Endodermal cell (in vitro differentiated cells): Measurements from ENCODE around the gene NPIPB12. TPM values are rescaled to one million over a fixed set of nuclear protein-coding genes. Genes with fewer than 3 reads are reported as not detected.
"Not testable (repeated sequence)": the region's sequence is repeated elsewhere in the genome, so short reads cannot be mapped to it uniquely, and the experiment has no call there.

Experiments used
- DNase-seq: peaks from one replicate; pipeline ENCODE4 v3.0.0-alpha.2; 2017
- H3K27ac ChIP-seq: 2 replicates; pipeline ENCODE4 v1.5.1; 2013; ENCODE audit warnings: mild to moderate bottlenecking, low read depth, low read length, moderate library complexity
- H3K27me3 ChIP-seq: 2 replicates; pipeline ENCODE4 v1.6.1; 2013; ENCODE audit warnings: mild to moderate bottlenecking, low read length, moderate library complexity; ENCODE audit not compliant: insufficient read depth, control insufficient read depth, poor library complexity, severe bottlenecking
- H3K36me3 ChIP-seq: 2 replicates; pipeline ENCODE4 v1.7.0; 2013; ENCODE audit warnings: mild to moderate bottlenecking, low read length, moderate library complexity; ENCODE audit not compliant: control insufficient read depth, insufficient read depth
- H3K4me1 ChIP-seq: one replicate; pipeline ENCODE4 v1.7.0; 2013; ENCODE audit warnings: low read length; ENCODE audit not compliant: control insufficient read depth, insufficient read depth
- H3K4me3 ChIP-seq: 2 replicates; pipeline ENCODE4 v1.5.1; 2013; ENCODE audit warnings: mild to moderate bottlenecking, low read length, moderate library complexity
- H3K9ac ChIP-seq: 2 replicates; pipeline ENCODE4 v1.6.1; 2013; ENCODE audit warnings: mild to moderate bottlenecking, low read length, moderate library complexity; ENCODE audit not compliant: poor library complexity, severe bottlenecking; ENCODE audit errors: extremely low read depth
- H3K9me3 ChIP-seq: 2 replicates; pipeline ENCODE4 v1.6.1; 2013; ENCODE audit warnings: mild to moderate bottlenecking, low read length, moderate library complexity; ENCODE audit not compliant: control insufficient read depth
- H3K27ac Mint-ChIP-seq: 2 replicates; pipeline ENCODE4 v1.8.0; 2020; ENCODE audit warnings: mixed read lengths
- H3K27me3 Mint-ChIP-seq: 2 replicates; pipeline ENCODE4 v1.8.0; 2021; ENCODE audit warnings: mild to moderate bottlenecking, mixed read lengths; ENCODE audit not compliant: insufficient read depth
- H3K36me3 Mint-ChIP-seq: 2 replicates; pipeline ENCODE4 v1.8.0; 2020; ENCODE audit warnings: low read depth, mixed read lengths
- H3K4me1 Mint-ChIP-seq: 2 replicates; pipeline ENCODE4 v1.8.0; 2020; ENCODE audit warnings: mixed read lengths
- H3K4me3 Mint-ChIP-seq: 2 replicates; pipeline ENCODE4 v1.8.0; 2020; ENCODE audit warnings: mild to moderate bottlenecking, moderate library complexity, mixed read lengths
- H3K9me3 Mint-ChIP-seq: 2 replicates; pipeline ENCODE4 v1.8.0; 2020; ENCODE audit warnings: mild to moderate bottlenecking, mixed read lengths
- WGBS, 2 experiments: methylation state at CpG; one replicate each; pipeline versions ENCODE4 v1.1.5 to v1.1.7; 2013; ENCODE audit warnings: missing lambda C conversion rate in 2 of 2, mixed read lengths in 1 of 2; ENCODE audit not compliant: insufficient coverage in 1 of 2, insufficient read length in 1 of 2; 5-methylcytosine and 5-hydroxymethylcytosine counted together
- long read RNA-seq, 4 experiments: library from polyadenylated mRNA in 2 of 4; library from RNA in 1 of 4; library from capped mRNA in 1 of 4; stranded (forward) in 3 of 4; unstranded in 1 of 4; transcript quantifications; one replicate each; pipeline ENCODE4 v2.0.0, GENCODE V29; 2020 to 2021; ENCODE audit warnings: inconsistent platforms in 1 of 4
- polyA plus RNA-seq, 2 experiments: library from polyadenylated mRNA; stranded (reverse); fragments of 50-300 nt; gene quantifications; one replicate each; pipeline ENCODE4 v1.2.3, GENCODE V29; 2013
- total RNA-seq, 2 donors: library from RNA; stranded (reverse); fragmentation: NEBNext Ultra II Directional in 1 of 2; extraction: Animal tissue kit (Norgen Biotek cat#: 25700) in 1 of 2; gene quantifications; 2 replicates in 1 of 2; 3 replicates in 1 of 2; pipeline ENCODE4 v1.2.1, GENCODE V29; 2021

The NPIPB12 gene
- total RNA-seq = 10 to 100 TPM; 82.1 to 94.7 TPM
- polyA plus RNA-seq (2013, experiment 1 of 2) = 35.6 TPM
- 37.8 TPM for polyA plus RNA-seq (2013, experiment 2 of 2)
- long read RNA-seq, experiment 1, partial matches to known transcripts = 4 of 4 reads
- long read RNA-seq, experiment 1, other reads (novel, unspliced or antisense) = 0 of 4 reads
- long read RNA-seq, experiment 2, partial matches to known transcripts = 0 of 5 reads
- long read RNA-seq, experiment 2, other reads (novel, unspliced or antisense) = 5 of 5 reads
- long read RNA-seq, experiment 3 = 0 reads
- long read RNA-seq, experiment 4 = 0 reads

DNA sequence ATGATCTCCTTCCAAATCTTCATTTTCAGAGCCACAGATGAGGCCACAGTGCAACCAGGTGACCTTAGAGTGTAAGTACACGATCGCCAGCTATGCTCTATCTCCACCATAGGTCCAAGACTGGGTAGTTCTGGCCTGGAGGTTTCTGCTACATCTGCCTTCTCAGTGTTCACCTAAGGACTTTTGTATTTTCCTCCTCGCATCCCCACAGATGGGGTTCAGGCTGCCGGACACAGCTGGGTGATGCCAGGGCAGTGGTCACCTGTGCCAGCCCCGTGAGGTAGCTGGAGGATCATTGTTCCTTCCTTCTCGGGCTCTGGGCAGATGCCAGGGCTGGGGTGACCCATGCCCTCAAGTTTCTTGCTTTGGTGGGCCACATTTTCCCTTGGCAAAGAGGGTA is at the start of gene NPIPB12:
TSS of gene NPIPB12 (minus strand) at position 101 of the 400 bp plus-strand sequence.
- not testable (repeated sequence) for H3K27me3 ChIP-seq, H3K27me3 Mint-ChIP-seq, DNase-seq, H3K4me3 Mint-ChIP-seq, H3K9me3 Mint-ChIP-seq, H3K36me3 Mint-ChIP-seq, H3K27ac ChIP-seq, H3K9me3 ChIP-seq, H3K4me1 ChIP-seq, H3K4me1 Mint-ChIP-seq, H3K36me3 ChIP-seq, H3K9ac ChIP-seq, H3K27ac Mint-ChIP-seq, H3K4me3 ChIP-seq
- WGBS, 2 experiments = 100% methylated on average over 2 of the region's 6 CpGs; no CpG with 5 or more reads in 1 of the 2 experiments

DNA sequence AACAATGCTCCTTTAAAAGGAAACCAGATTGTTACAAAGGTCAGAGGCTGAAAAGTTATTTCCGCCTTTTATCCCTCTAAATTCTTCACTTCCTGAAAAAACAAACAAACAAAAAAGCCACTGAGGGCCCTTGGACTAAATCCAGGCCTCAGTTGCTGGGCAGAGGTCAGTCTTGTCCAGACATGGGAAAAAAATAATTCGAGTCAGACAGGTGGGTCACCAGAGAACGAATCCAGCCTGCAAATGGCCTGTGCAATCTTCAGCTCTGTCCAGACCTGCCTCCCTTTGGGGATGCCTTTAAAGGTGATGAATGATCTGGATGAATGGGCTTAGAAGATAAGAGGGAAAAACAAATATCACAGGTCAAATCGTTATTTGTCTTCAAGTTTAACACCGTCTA is 15.3 kb upstream of the NPIPB12 start:
- H3K4me1 Mint-ChIP-seq, H3K9me3 ChIP-seq: not testable (repeated sequence)
- WGBS, 2 experiments = 100% methylated on average over 1 of the region's 5 CpGs; no CpG with 5 or more reads in 1 of the 2 experiments

DNA sequence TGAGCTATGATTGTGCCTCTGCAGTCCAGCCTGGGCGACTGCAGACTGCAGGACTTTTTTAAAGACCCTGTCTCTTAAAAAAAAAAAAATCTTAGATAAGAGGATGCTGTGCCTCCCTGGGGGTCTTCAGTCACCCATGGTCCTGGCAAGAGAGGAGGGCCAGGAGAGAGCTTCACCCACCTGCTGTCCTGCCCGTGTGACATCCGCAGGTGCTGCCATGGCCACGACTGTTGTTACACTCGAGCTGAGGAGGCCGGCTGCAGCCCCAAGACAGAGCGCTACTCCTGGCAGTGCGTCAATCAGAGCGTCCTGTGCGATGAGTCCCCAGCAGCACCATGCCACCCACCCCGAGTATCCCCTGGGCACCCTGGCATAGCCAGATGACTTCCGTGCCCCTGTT is 23.9 kb downstream of the NPIPB12 start:
- H3K36me3 ChIP-seq, H3K27ac Mint-ChIP-seq, H3K4me3 ChIP-seq, H3K4me1 Mint-ChIP-seq, DNase-seq, H3K27me3 Mint-ChIP-seq, H3K9me3 Mint-ChIP-seq, H3K9me3 ChIP-seq, H3K4me3 Mint-ChIP-seq, H3K27me3 ChIP-seq, H3K9ac ChIP-seq, H3K36me3 Mint-ChIP-seq, H3K27ac ChIP-seq, H3K4me1 ChIP-seq: not testable (repeated sequence)
- WGBS, 2 experiments = 86% methylated on average over 3 of the region's 12 CpGs; no CpG with 5 or more reads in 1 of the 2 experiments

More for the DNA sequence above, 15.3 kb upstream of the NPIPB12 start:
- not testable (repeated sequence) for H3K9me3 Mint-ChIP-seq, H3K9ac ChIP-seq, H3K27me3 ChIP-seq, H3K36me3 ChIP-seq, H3K27ac ChIP-seq, H3K36me3 Mint-ChIP-seq, H3K27ac Mint-ChIP-seq, H3K4me3 Mint-ChIP-seq, H3K4me1 ChIP-seq, H3K27me3 Mint-ChIP-seq, DNase-seq, H3K4me3 ChIP-seq

DNA sequence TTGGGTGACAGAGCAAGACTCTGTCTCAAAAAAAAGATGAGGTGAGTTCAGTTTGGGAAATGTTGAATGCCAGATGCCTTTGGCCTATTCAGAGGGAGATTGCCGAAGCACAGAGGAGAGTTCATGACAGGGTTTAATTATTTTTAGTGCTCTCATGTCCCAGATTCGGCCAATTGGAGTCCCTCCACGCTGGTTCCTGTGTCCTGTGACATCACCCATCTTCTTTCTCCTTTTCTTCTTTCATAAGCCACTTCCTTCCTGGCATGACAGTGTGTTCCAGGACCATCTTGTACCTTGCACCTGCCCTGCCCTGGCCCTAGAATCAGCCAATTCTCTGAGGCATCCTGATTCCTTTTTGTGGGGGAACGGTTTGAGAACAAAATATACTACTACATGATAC is 34.1 kb downstream of the NPIPB12 start:
- not testable (repeated sequence) for H3K4me1 ChIP-seq, H3K9me3 Mint-ChIP-seq, DNase-seq, H3K4me1 Mint-ChIP-seq, H3K27me3 ChIP-seq, H3K4me3 ChIP-seq, H3K9me3 ChIP-seq, H3K36me3 ChIP-seq, H3K27ac Mint-ChIP-seq, H3K27me3 Mint-ChIP-seq, H3K4me3 Mint-ChIP-seq, H3K9ac ChIP-seq, H3K27ac ChIP-seq, H3K36me3 Mint-ChIP-seq
- no CpG with 5 or more reads among the region's 4 CpGs for WGBS, 2 experiments

DNA sequence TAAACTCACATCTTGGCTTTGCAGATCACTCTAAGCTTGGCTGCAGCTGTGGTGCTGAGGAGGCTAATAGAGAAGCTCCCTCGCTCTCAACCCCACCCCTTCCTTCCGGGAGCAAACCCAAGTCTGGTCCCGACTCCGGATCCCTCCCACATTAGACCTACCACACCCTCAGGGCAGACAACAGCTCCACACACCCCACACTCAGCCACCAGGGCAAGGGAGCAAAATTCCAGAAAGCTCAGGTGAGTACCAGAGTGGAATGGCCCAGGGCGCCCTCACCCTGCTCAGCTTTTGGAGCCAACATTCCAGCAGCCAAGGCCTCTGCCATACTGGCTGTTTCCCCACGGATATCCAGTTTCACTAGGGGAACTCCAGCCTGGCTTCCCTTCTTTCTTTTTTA is 36.5 kb downstream of the NPIPB12 start:
- 92% methylated on average over 5 of the region's 6 CpGs; no CpG with 5 or more reads in 1 of the 2 experiments for WGBS, 2 experiments
- not testable (repeated sequence) for H3K27me3 ChIP-seq, H3K27ac Mint-ChIP-seq, H3K4me1 ChIP-seq, H3K36me3 Mint-ChIP-seq, DNase-seq, H3K9me3 ChIP-seq, H3K4me3 ChIP-seq, H3K4me3 Mint-ChIP-seq, H3K27ac ChIP-seq, H3K9me3 Mint-ChIP-seq, H3K27me3 Mint-ChIP-seq, H3K4me1 Mint-ChIP-seq, H3K9ac ChIP-seq, H3K36me3 ChIP-seq

DNA sequence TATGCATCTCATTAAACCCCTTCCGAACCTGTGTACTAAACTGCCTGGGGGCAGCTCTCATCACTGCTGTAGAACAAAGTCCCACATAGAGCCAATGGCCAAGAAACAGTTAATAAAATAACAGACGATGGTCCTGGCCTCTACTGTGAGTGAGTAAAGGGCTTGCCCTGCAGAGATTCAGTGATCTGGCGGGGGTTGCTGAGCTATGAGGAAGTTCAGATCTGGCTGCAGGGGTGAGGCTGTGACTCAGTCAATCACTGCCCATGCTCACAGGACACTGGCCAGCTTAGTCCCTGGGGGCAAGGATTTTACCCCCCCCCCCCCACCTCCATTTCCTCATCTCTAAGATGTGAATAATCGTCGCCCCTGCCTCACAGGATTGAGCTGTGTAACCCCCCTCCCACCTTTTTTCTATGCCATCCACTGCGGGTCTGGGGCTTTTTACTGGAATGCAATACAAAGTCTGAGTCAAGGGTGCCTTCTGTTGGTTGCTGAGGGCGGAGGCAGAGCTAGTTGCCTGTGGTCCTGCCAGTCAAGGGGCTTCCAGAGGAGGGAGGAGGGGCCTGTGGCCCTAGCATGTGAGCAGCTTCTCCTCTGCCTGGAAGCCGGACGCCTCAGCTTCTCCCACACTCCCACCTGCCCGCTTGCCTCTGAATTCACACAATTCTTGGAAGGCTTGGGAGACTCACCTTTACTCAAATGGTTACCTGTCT is 38.4 kb downstream of the NPIPB12 start:
- not testable (repeated sequence) for H3K9me3 Mint-ChIP-seq, H3K9ac ChIP-seq, DNase-seq, H3K27me3 Mint-ChIP-seq, H3K4me3 Mint-ChIP-seq, H3K36me3 ChIP-seq, H3K9me3 ChIP-seq, H3K27me3 ChIP-seq, H3K36me3 Mint-ChIP-seq, H3K4me1 Mint-ChIP-seq, H3K27ac Mint-ChIP-seq, H3K4me1 ChIP-seq, H3K27ac ChIP-seq, H3K4me3 ChIP-seq
- no CpG with 5 or more reads among the region's 10 CpGs for WGBS, 2 experiments

DNA sequence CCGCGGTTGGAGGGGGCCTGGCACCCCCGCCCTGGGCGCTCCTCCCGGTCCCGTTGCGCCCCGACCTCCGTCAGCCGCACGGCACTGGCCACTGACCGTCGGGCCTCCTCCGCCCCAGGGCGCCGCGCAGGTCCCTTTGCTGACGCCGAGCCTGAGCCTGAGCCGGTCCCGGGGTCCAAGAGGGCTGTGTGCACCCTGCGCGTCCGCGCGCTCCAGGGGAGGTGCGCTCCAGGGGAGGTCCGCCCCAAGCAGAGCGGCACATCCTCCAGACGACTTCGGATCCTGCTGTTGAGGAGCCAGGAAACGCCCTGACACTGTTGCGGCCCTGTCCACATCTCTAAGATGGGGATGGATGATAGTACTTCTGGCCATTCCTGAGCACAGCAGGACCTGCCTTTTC is 39.3 kb downstream of the NPIPB12 start:
- H3K27me3 ChIP-seq, H3K36me3 Mint-ChIP-seq, H3K27me3 Mint-ChIP-seq, H3K4me1 ChIP-seq, H3K27ac Mint-ChIP-seq, H3K4me3 ChIP-seq, H3K36me3 ChIP-seq, DNase-seq, H3K9me3 ChIP-seq, H3K9me3 Mint-ChIP-seq, H3K9ac ChIP-seq, H3K4me3 Mint-ChIP-seq, H3K27ac ChIP-seq, H3K4me1 Mint-ChIP-seq: not testable (repeated sequence)
- no CpG with 5 or more reads among the region's 33 CpGs for WGBS, 2 experiments
